ENCODE results near the gene CUBN. TPM values are rescaled to one million over a fixed set of nuclear protein-coding genes. Genes with fewer than 3 reads are reported as not detected.

CUBN gene
- total RNA-seq, 1 experiment from 2014 or later, result 1.3 TPM

- no TSS peak for BruUV-seq (replicated peaks)
- Histone ChIP-seq H3K4me3 (ENCODE audit: low read depth in 2 of 2, low read length in 2 of 2) (no peak overlapping the region), H3K27me3 (ENCODE audit: control insufficient read depth, insufficient read depth, low read length) (no peaks in the 10 kb centered on the region), H3K4me1 (ENCODE audit: control insufficient read depth, insufficient read depth, low read length) (peaks cover 21% of the 10 kb centered on the region), H3K9me3 (ENCODE audit: control insufficient read depth, insufficient read depth, low read depth, low read length) (no peaks in the 10 kb centered on the region; the same call in 1 of the 2 replicates), H3K36me3 (ENCODE audit: control insufficient read depth, insufficient read depth, low read length) (no peaks in the 10 kb centered on the region), H3K27ac (ENCODE audit: low read length) (peak overlapping the region; percentile 92)
- TF ChIP-seq TCF7L2 (IDR thresholded peaks at IDR 0.05; ENCODE audit: low read depth, low read length) (no peak), CTCF (IDR thresholded peaks at IDR 0.05) (no peak), POLR2AphosphoS5 (IDR thresholded peaks at IDR 0.05; ENCODE audit: low read depth, low read length) (no peak), SIN3A (IDR thresholded peaks at IDR 0.05; ENCODE audit: borderline replicate concordance, insufficient read depth, low read depth, low read length) (no peak)
- TF ChIP-seq, protein P1, sequence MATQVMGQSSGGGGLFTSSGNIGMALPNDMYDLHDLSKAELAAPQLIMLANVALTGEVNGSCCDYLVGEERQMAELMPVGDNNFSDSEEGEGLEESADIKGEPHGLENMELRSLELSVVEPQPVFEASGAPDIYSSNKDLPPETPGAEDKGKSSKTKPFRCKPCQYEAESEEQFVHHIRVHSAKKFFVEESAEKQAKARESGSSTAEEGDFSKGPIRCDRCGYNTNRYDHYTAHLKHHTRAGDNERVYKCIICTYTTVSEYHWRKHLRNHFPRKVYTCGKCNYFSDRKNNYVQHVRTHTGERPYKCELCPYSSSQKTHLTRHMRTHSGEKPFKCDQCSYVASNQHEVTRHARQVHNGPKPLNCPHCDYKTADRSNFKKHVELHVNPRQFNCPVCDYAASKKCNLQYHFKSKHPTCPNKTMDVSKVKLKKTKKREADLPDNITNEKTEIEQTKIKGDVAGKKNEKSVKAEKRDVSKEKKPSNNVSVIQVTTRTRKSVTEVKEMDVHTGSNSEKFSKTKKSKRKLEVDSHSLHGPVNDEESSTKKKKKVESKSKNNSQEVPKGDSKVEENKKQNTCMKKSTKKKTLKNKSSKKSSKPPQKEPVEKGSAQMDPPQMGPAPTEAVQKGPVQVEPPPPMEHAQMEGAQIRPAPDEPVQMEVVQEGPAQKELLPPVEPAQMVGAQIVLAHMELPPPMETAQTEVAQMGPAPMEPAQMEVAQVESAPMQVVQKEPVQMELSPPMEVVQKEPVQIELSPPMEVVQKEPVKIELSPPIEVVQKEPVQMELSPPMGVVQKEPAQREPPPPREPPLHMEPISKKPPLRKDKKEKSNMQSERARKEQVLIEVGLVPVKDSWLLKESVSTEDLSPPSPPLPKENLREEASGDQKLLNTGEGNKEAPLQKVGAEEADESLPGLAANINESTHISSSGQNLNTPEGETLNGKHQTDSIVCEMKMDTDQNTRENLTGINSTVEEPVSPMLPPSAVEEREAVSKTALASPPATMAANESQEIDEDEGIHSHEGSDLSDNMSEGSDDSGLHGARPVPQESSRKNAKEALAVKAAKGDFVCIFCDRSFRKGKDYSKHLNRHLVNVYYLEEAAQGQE (IDR thresholded peaks at IDR 0.05; ENCODE audit: insufficient read depth in 1 of 2, low read depth in 2 of 2, low read length in 1 of 2), result no peak
- intact Hi-C loops (cut with micrococcal nuclease; ENCODE audit: unreplicated experiment) (no loop called here), in situ Hi-C loops (cut with HindIII; ENCODE audit: low pct_unique_long_range_greater_than_20kb, low sequenced_read_pairs) (no loop called here)
- no peak for DNase-seq (ENCODE audit: low read depth, low spot score)
- CTCF ChIA-PET, result no interaction called here
- ATAC-seq, result no peak
- POLR2A ChIA-PET, result no interaction called here
These were observed 187.1 kb downstream of the CUBN start for GRCh38 chr10:16942381-16943078.

DNA sequence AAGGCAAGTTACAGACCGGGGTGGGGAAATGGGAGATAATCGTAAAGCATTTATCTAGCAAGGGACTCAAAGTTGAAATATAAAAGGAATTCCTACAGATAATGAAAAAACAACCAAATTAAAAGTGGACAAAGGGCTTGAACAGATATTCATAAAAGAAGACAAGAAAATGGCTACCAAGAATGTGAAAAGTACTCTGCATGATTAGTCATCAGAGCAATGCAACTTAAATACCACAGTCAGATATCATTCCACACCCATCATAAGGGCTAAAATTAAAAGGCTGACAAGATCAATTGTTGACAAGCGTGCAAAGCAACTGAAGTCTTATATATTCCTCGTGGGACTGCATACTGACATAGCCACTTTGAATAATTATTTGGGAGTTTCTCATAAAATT is 187.7 kb downstream of the CUBN start:
- intact Hi-C loops (cut with micrococcal nuclease; ENCODE audit: unreplicated experiment) (no loop called here), in situ Hi-C loops (cut with HindIII; ENCODE audit: low pct_unique_long_range_greater_than_20kb, low sequenced_read_pairs) (no loop called here)
- POLR2A ChIA-PET, result no interaction called here
- DNase-seq (ENCODE audit: low read depth, low spot score) (no peak), ATAC-seq (no peak)
- BruUV-seq (replicated peaks), result no TSS peak
- Histone ChIP-seq H3K4me1 (ENCODE audit: control insufficient read depth, insufficient read depth, low read length) (peaks cover 21% of the 10 kb centered on the region), H3K27me3 (ENCODE audit: control insufficient read depth, insufficient read depth, low read length) (no peaks in the 10 kb centered on the region), H3K27ac (ENCODE audit: low read length) (peak overlapping the region; percentile 51; the same call in 1 of the 2 replicates), H3K4me3 (ENCODE audit: low read depth in 2 of 2, low read length in 2 of 2) (no peak overlapping the region), H3K9me3 (ENCODE audit: control insufficient read depth, insufficient read depth, low read depth, low read length) (no peaks in the 10 kb centered on the region; the same call in 1 of the 2 replicates), H3K36me3 (ENCODE audit: control insufficient read depth, insufficient read depth, low read length) (no peaks in the 10 kb centered on the region)
- TF ChIP-seq POLR2AphosphoS5 (IDR thresholded peaks at IDR 0.05; ENCODE audit: low read depth, low read length), result no peak
- CTCF ChIA-PET, result no interaction called here

GRCh38 chr10:16941067-16941466 is 188.5 kb downstream of the CUBN start:
- ChIA-PET POLR2A (no interaction called here), CTCF (no interaction called here)
- ATAC-seq, result no peak
- Histone ChIP-seq H3K36me3 (ENCODE audit: control insufficient read depth, insufficient read depth, low read length) (no peaks in the 10 kb centered on the region), H3K4me1 (ENCODE audit: control insufficient read depth, insufficient read depth, low read length) (peaks cover 21% of the 10 kb centered on the region), H3K27me3 (ENCODE audit: control insufficient read depth, insufficient read depth, low read length) (no peaks in the 10 kb centered on the region), H3K4me3 (ENCODE audit: low read depth in 2 of 2, low read length in 2 of 2) (no peak overlapping the region), H3K27ac (ENCODE audit: low read length) (no peak overlapping the region; the same call in 1 of the 2 replicates), H3K9me3 (ENCODE audit: control insufficient read depth, insufficient read depth, low read depth, low read length) (no peaks in the 10 kb centered on the region; the same call in 1 of the 2 replicates)
- intact Hi-C loops (cut with micrococcal nuclease; ENCODE audit: unreplicated experiment) (no loop called here), in situ Hi-C loops (cut with HindIII; ENCODE audit: low pct_unique_long_range_greater_than_20kb, low sequenced_read_pairs) (no loop called here)
- TF ChIP-seq POLR2AphosphoS5 (IDR thresholded peaks at IDR 0.05; ENCODE audit: low read depth, low read length) (no peak), TCF7L2 (IDR thresholded peaks at IDR 0.05; ENCODE audit: low read depth, low read length) (no peak), SIN3A (IDR thresholded peaks at IDR 0.05; ENCODE audit: borderline replicate concordance, insufficient read depth, low read depth, low read length) (no peak), CTCF (IDR thresholded peaks at IDR 0.05) (no peak)
- TF ChIP-seq, protein P1 (IDR thresholded peaks at IDR 0.05; ENCODE audit: insufficient read depth in 1 of 2, low read depth in 2 of 2, low read length in 1 of 2), result no peak
- BruUV-seq (replicated peaks), result no TSS peak
- no peak for DNase-seq (ENCODE audit: low read depth, low spot score)

Data from Panc1 (cell line).